ENCODE measurements around the gene ZC2HC1B.
A peak's percentile ranks its signal among the peaks of the same experiment; 100 is the strongest.
"Not testable (repeated sequence)": the region's sequence is repeated elsewhere in the genome, so short reads cannot be mapped to it uniquely, and the experiment has no call there.

The ZC2HC1B gene

GRCh38 chr6:143845033-143845432, 19.2 kb upstream of the ZC2HC1B start:
- no peak overlapping the region for H3K4me3 Mint-ChIP-seq

GRCh38 chr6:143851706-143852105, 12.6 kb upstream of the ZC2HC1B start:
- H3K27me3 Mint-ChIP-seq, H3K4me1 Mint-ChIP-seq, H3K27ac Mint-ChIP-seq, CTCF ChIA-PET, H3K4me3 Mint-ChIP-seq, DNase-seq: not testable (repeated sequence)
- Mint-ChIP-seq H3K36me3 (peaks cover 92% of the 10 kb centered on the region), H3K9me3 (peaks cover 12% of the 10 kb centered on the region)

More at GRCh38 chr6:143845033-143845432, 19.2 kb upstream of the ZC2HC1B start:
- Mint-ChIP-seq H3K9me3 (no peaks in the 10 kb centered on the region), H3K27me3 (no peaks in the 10 kb centered on the region), H3K36me3 (peaks cover 48% of the 10 kb centered on the region), H3K27ac (peak overlapping the region; percentile 28), H3K4me1 (peaks cover 27% of the 10 kb centered on the region)
- no peak for DNase-seq
- CTCF ChIA-PET = interaction anchor here (0.7 to 4.1 kb wide), 3 partner anchors 95 to 270 kb away, joined by 3 to 16 read pairs (median 5); no protein-coding TSS in a partner anchor

GRCh38 chr6:143855057-143855456, 9.2 kb upstream of the ZC2HC1B start:
- H3K27me3 Mint-ChIP-seq, H3K4me1 Mint-ChIP-seq, CTCF ChIA-PET, H3K4me3 Mint-ChIP-seq, H3K27ac Mint-ChIP-seq, DNase-seq: not testable (repeated sequence)
- peaks cover 90% of the 10 kb centered on the region for H3K36me3 Mint-ChIP-seq
- peaks cover 12% of the 10 kb centered on the region for H3K9me3 Mint-ChIP-seq

- H3K27me3 Mint-ChIP-seq, H3K27ac Mint-ChIP-seq, H3K4me3 Mint-ChIP-seq, DNase-seq, H3K9me3 Mint-ChIP-seq, CTCF ChIA-PET, H3K4me1 Mint-ChIP-seq: not testable (repeated sequence)
- peaks cover 85% of the 10 kb centered on the region for H3K36me3 Mint-ChIP-seq
Measured at GRCh38 chr6:143856762-143857161, 7.5 kb upstream of the ZC2HC1B start.

GRCh38 chr6:143857651-143858050, 6.6 kb upstream of the ZC2HC1B start:
- Mint-ChIP-seq H3K27me3 (no peaks in the 10 kb centered on the region), H3K4me3 (no peak overlapping the region), H3K4me1 (peaks cover 4% of the 10 kb centered on the region), H3K36me3 (peaks cover 80% of the 10 kb centered on the region), H3K27ac (no peak overlapping the region), H3K9me3 (peaks cover 5% of the 10 kb centered on the region)
- CTCF ChIA-PET = no interaction called here
- no peak for DNase-seq

- H3K4me3 Mint-ChIP-seq = no peak overlapping the region
- H3K4me1 Mint-ChIP-seq = no peaks in the 10 kb centered on the region
- CTCF ChIA-PET = interaction anchor here (0.6 kb wide), 1 partner anchor 95 kb away, joined by 3 read pairs; no protein-coding TSS in a partner anchor
- peaks cover under 1% of the 10 kb centered on the region for H3K9me3 Mint-ChIP-seq
- no peak for DNase-seq
- no peak overlapping the region for H3K27ac Mint-ChIP-seq
- no peaks in the 10 kb centered on the region for H3K27me3 Mint-ChIP-seq
- H3K36me3 Mint-ChIP-seq = peaks cover 73% of the 10 kb centered on the region
Measured at GRCh38 chr6:143859891-143860660, 4.2 kb upstream of the ZC2HC1B start.

- Mint-ChIP-seq H3K27ac (no peak overlapping the region), H3K36me3 (peaks cover 49% of the 10 kb centered on the region), H3K4me1 (no peaks in the 10 kb centered on the region), H3K4me3 (no peak overlapping the region), H3K27me3 (no peaks in the 10 kb centered on the region), H3K9me3 (no peaks in the 10 kb centered on the region)
- DNase-seq = no peak
- CTCF ChIA-PET = interaction anchor here (1.1 kb wide), 1 partner anchor 76 kb away, joined by 3 read pairs; no protein-coding TSS in a partner anchor
Measured at GRCh38 chr6:143863771-143864170, 503 bp upstream of the ZC2HC1B start.

GRCh38 chr6:143867236-143867635, 3.0 kb downstream of the ZC2HC1B start:
- no peak overlapping the region for H3K27ac Mint-ChIP-seq
- CTCF ChIA-PET = no interaction called here
- peaks cover 27% of the 10 kb centered on the region for H3K36me3 Mint-ChIP-seq

GRCh38 chr6:143868808-143869207, 4.5 kb downstream of the ZC2HC1B start:
- H3K4me3 Mint-ChIP-seq, DNase-seq, CTCF ChIA-PET, H3K9me3 Mint-ChIP-seq, H3K27ac Mint-ChIP-seq, H3K27me3 Mint-ChIP-seq: not testable (repeated sequence)
- peaks cover 10% of the 10 kb centered on the region for H3K4me1 Mint-ChIP-seq
- H3K36me3 Mint-ChIP-seq = peaks cover 18% of the 10 kb centered on the region

More at GRCh38 chr6:143867236-143867635, 3.0 kb downstream of the ZC2HC1B start:
- no peak overlapping the region for H3K4me3 Mint-ChIP-seq
- no peak for DNase-seq
- peaks cover 4% of the 10 kb centered on the region for H3K4me1 Mint-ChIP-seq
- no peaks in the 10 kb centered on the region for H3K27me3 Mint-ChIP-seq
- H3K9me3 Mint-ChIP-seq = no peaks in the 10 kb centered on the region

GRCh38 chr6:143871202-143871730, 7.0 kb downstream of the ZC2HC1B start:
- CTCF ChIA-PET, H3K27me3 Mint-ChIP-seq, H3K4me3 Mint-ChIP-seq, DNase-seq, H3K27ac Mint-ChIP-seq, H3K36me3 Mint-ChIP-seq: not testable (repeated sequence)
- Mint-ChIP-seq H3K9me3 (peaks cover 15% of the 10 kb centered on the region), H3K4me1 (peaks cover 10% of the 10 kb centered on the region)

GRCh38 chr6:143872201-143872600, 7.9 kb downstream of the ZC2HC1B start:
- Mint-ChIP-seq H3K27me3 (no peaks in the 10 kb centered on the region), H3K27ac (no peak overlapping the region), H3K9me3 (peaks cover 15% of the 10 kb centered on the region), H3K36me3 (peaks cover 2% of the 10 kb centered on the region), H3K4me3 (no peak overlapping the region), H3K4me1 (peaks cover 10% of the 10 kb centered on the region)
- DNase-seq = no peak
- CTCF ChIA-PET = no interaction called here

- not testable (repeated sequence) for H3K4me3 Mint-ChIP-seq, H3K27me3 Mint-ChIP-seq
Measured at GRCh38 chr6:143873600-143873999, 9.3 kb downstream of the ZC2HC1B start.

GRCh38 chr6:143874503-143874902, 10.2 kb downstream of the ZC2HC1B start:
- Mint-ChIP-seq H3K9me3 (peaks cover 17% of the 10 kb centered on the region), H3K4me1 (peaks cover 10% of the 10 kb centered on the region)
- H3K27me3 Mint-ChIP-seq, DNase-seq, H3K27ac Mint-ChIP-seq, CTCF ChIA-PET, H3K4me3 Mint-ChIP-seq, H3K36me3 Mint-ChIP-seq: not testable (repeated sequence)

More at GRCh38 chr6:143873600-143873999, 9.3 kb downstream of the ZC2HC1B start:
- H3K27ac Mint-ChIP-seq, DNase-seq, H3K36me3 Mint-ChIP-seq: not testable (repeated sequence)
- peaks cover 10% of the 10 kb centered on the region for H3K4me1 Mint-ChIP-seq
- H3K9me3 Mint-ChIP-seq = peaks cover 17% of the 10 kb centered on the region
- CTCF ChIA-PET = interaction anchor here (0.9 kb wide), 1 partner anchor 67 kb away, joined by 3 read pairs; no protein-coding TSS in a partner anchor

- Mint-ChIP-seq H3K9me3 (peaks cover 17% of the 10 kb centered on the region), H3K27me3 (peaks cover 3% of the 10 kb centered on the region), H3K36me3 (peaks cover 2% of the 10 kb centered on the region), H3K4me3 (no peak overlapping the region), H3K27ac (no peak overlapping the region), H3K4me1 (peaks cover 3% of the 10 kb centered on the region)
- no peak for DNase-seq
- CTCF ChIA-PET = interaction anchor here (0.6 kb wide), 1 partner anchor 309 kb away, joined by 4 read pairs; no protein-coding TSS in a partner anchor
Measured at GRCh38 chr6:143877584-143878271, 13.5 kb downstream of the ZC2HC1B start.

Measured in activated naive CD4-positive, alpha-beta T cell treated with anti-CD3 and anti-CD28 coated beads, Interleukin-2, amount 10 ng/mL, durations not matched to agents 7 days and 5 days (primary cell).